GM19043 (cell line): Measurements from ENCODE around the gene DLGAP1.

Source experiments
- ATAC-seq: cut with Tn5 transposase; IDR thresholded peaks from one replicate; pipeline ENCODE4 v1.9.1; 2021; ENCODE audit warnings: low read depth; ENCODE audit not compliant: unreplicated experiment

Gene DLGAP1

DNA sequence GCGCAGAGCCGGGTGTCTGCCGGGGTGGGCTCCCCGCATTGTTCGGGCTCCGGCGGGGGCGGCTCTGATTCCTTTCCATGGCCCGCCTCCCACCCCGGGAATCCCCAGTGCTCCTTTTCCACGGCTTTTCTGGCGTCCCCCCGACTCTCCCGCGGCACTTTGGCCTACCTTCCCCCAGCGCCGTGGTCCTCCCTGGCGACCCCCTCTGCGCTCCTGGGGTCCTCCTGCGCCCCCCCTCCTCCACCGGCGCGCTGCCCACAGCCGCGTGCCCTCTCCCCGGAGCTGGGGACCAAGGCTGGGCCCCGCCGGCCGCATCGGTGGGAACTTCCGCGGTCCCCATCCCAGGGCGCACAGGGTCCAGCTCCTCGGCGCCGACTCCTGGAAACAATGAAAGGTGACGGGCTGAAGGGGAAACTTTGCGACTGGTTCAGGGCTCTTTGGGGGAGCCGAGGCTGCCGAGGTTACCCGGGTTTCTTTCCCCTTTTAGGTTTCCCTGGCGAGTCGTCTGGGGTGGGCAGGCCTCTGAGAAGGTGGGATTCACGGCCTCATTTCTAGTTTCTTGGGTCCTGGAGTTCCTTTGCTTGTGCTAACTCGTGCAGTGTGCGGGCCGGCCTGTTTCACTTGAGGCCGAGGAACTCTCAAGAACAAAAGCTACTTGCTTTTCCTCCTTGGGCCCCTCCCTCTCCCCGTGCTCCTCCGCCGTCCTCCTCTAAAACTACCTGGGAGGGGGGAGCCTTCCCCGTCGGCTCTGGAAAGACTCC, 1002.9 kb downstream of the DLGAP1 start:
- no peak for ATAC-seq

DNA sequence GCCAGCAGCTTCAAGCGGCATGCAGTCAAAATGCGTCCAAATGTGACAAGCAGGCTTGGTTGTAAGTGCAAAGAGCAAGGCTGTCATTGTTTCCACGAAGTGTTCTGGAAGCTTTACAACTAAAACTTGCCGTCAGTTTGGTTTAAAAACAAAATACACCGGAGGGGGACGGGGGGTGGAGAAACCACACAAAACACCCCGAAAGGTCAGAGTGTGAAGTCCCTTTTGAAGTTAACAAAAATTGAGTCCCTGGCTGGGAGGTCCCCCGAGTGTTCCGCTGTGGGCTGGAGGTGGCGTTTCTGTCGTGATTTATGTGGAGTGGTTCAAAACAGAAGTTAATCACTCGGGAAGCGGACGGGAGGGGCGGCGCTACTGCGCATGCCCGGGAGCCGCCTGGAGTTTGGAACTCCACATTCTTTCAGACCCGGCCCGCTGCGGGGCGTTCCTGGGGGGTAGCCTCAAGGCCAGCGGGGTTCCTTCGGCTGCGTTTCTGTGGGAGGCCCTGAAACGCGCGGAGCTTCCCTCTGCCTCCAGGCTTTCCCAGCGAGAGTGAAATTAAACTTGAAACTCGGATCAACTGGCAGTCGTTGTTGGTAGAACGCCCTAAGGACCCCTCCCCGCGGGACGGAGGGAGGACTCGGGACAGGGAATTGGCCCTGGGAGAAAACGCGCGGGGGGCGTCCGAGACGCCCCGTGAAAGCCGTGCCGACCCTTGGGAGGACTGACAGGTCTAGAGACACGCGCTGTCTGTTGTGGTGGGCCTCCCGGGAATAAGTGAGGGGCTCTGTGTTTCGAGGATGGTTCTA, 1003.7 kb downstream of the DLGAP1 start:
- ATAC-seq: no peak

DNA sequence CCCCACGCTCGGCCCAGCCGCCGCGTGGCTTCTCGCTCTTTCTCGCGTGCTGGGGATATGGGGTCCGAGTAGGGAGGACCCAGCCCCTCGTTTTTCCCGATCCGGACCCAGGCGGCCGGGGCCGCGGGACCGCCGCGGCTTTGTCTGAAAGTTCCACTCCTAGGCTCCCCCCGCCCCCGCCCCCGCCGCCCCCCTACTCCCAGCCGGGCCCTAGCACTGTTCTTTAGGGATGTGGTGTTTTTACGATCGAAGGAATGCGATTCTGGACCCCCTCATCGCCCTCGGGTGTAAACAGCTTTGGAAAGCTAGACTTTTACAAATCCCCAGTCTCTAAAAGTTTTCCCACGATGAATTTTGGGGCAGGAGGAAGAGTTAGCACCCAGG, 1004.3 kb downstream of the DLGAP1 start:
- ATAC-seq: no peak

DNA sequence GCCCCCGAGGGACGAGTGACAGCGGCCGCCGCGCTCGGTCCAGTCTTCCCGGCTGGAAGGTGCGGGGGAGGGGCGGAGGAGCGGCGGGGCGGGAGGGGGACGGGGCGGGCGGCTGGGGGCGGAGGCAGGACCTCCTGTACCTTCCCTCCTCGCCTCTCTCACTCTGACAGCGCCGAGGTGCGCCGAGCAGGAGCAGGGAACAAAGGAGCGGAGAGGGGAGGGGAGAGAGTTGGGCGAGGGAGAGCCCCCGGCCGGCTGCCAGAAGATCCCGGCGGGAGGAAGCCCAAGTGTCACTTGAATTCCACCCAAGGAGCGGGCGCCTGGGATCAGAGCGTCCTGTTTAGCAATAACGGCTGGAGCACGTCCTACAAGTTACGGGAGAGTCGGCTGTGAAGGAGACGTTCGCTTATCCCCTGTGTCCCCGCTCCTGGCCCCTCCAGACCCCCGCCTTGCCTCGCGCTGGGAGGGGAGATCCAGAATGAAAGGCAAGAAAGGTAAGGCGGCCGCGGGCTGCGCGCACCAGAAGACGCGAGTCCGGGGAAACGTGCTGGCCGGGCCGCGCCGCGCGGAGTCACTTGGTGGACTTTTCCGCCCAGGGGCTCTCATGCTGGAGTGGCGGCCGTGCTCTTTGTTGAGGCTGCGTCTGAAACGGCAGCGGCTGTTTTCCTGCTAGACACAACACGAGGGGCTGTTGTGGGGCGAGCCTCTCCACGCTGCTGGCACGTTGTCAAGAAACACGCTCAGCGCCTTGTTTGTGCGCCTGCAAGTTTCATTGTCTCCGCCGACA, 1004.9 kb downstream of the DLGAP1 start, which contains the start of gene TGIF1:
TGIF1 (plus strand) TSS at position 161 of the 787 bp plus-strand sequence; CDS start at position 479, 318 bp downstream.
- no peak for ATAC-seq

DNA sequence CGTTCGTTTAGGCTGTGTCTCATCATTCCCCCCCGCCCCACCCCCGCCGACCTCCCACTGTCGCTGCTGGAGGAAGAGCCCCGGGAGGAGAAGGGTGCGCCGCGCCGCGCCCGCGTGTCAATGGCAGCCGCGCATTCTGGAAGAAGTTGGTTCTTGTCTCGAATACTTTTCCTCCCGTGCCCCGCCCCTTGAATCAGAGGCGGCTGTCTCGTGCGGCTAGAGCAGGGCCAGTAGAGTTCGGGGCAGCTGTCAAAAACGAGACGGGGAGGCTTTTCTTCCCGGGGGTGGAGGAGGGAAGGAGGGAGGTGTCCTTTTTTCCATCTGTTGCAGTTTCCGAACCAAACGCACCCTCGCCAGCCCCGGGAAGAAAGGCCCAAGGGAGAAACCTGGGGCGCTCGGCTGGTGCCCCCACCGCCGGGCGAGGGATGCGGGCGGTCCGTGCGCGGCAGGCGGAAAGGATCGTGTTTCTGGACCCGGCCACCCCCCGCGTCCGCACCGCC, 1005.5 kb downstream of the DLGAP1 start:
- peak; percentile 7 for ATAC-seq

DNA sequence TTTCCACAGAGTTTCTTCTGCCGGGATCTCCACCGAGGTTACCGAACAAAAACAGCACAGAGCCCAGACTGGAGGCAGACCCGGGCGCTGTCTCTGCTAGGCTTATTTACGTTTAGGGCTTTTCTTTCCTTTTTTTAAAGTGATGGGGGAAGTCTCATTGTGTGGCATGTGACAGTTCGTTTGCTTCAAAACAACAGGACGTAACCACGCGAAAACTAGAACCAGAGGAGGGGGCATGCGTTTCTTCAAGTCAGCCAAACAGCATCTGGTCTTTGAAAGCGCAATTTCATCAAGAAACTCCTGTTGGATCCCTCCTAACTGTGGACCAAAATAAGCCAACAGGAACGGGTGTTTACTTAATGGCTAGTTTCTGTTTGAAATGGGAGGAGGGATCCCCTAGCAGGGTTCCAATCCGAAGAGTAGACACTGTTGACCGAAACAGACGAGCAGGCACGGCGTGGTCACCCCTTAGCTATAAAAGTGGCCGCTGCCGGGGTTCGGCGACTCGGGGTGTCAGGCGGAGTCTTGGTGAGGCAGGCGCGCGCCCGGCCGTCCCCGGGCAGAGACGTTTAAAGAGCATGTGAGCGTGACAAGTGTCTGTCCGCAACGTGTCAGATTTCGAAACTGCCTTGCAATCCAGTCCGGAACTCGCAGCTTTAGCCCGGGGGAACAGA, 1006.1 kb downstream of the DLGAP1 start:
- peak; percentile 34 for ATAC-seq

DNA sequence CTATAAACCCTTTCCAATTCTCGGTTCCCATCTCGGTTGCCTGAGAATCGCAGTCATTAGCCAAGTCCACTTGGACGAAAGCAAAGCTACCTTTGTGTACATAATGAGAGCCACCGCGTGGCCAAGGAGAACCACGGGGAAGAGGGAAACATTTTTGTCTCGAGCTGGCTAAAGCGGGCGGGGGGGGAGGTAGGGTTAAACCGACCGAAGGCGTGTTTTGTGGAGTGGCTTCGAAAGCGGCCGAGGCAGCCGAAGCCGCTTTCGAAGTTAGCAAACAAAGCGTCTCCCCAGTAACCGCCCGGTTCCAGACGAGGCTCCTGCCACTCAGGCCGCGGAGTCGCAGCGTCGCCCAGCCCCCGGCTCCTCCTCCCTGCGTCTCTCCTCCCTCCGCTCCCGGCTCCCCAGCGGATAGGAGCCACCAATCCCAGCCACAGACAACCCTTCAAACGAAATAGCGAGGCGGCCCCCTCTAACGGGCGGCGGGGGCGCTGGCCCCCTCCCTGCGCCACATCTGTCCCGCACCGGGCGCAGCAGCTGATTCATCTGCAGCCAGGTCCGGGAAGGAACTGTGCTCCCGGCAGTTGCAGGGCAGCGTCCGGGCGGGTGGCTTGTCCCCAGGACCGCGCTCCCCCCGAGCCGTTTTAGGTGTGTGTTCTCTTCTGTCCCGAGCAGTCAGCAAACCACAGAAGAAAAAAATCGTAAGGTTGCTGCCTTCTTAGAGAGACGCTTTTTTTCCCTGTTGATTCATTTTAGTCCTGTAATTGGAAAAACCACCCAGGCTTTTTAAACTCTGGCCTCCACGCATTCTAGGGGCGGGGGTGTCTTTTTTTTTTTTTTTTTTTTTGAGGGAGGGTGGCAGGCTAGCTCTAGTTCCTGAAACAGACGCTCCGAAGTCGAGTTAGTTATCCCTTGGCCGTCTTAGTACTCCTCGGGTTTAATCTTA, 1006.9 kb downstream of the DLGAP1 start:
- peak; percentile 67 for ATAC-seq

DNA sequence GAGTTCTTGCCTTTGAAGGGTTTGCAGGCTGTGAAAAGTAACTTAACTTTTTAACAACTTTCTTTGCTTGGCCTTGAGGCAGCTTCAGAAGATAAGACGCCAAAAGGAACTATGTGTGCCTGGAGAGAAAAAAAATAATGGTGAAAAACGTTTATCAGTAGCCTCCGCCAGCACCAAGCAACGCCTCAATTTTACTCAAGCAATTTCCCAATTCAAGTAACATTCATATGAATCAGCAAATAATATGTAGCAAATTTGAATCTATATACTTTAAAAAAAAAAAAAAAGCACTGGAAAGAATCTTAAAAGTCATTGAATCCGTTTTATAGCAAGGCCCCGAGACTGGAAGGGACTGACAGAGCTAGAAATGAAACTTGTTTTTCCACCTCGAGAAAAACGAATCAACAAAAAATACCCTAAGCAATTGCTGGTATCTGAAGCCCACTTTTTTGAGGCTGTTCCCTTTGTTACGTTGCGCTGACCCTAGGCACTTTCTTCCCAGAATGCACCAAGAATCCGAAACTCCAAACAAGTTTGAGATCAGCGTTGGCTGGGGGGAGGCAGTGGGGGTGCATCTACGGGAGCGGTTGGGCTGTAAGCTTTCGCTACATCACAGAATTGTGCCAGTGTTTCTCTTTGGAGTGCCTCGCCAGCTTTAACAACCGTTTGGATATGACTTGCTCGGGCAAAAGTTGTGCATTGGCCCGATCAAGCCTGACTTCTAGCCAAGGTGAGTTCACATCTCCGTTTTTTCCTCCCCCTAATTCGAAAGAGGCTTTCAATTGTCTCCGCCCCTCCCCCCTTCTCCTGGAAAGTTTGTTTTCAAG, 1007.8 kb downstream of the DLGAP1 start:
- ATAC-seq: no peak
